HCT116 (cell line): ENCODE measurements around the gene RSAD1. TPM values are rescaled to one million over a fixed set of nuclear protein-coding genes. Genes with fewer than 3 reads are reported as not detected.
A peak's percentile ranks its signal among the peaks of the same experiment; 100 is the strongest.

Experiments used
- ATAC-seq: fragments of 200-7000 bp; cut with Tn5 transposase; 2 replicates; pipeline ENCODE4 v1.9.1; 2020; ENCODE audit warnings: mild to moderate bottlenecking, moderate library complexity
- BruUV-seq: library from RNA; stranded (reverse); fragments of 400-500 nt; replicated peaks from 2 replicates; lab custom pipeline; 2021; lab: Mats Ljungman, UMichigan
- CTCF ChIA-PET: fragments of 300-600 bp; sonication (Branson Sonifier 250); formaldehyde crosslinking; loops from one replicate; lab custom pipeline; 2021; ENCODE audit warnings: antibody characterized with exemption; lab: Charles Lee
- POLR2A ChIA-PET: fragments of 300-600, 350-600 bp; sonication (Branson Sonifier 250); formaldehyde crosslinking; loops from one replicate; lab custom pipeline; 2021; ENCODE audit warnings: antibody characterized with exemption; lab: Charles Lee
- RAD21 ChIA-PET, 2 experiments: fragments of 300-600 bp; sonication (Branson Sonifier 250); formaldehyde crosslinking; loops; one replicate each; lab custom pipeline; 2023; ENCODE audit warnings: low total read pairs in 2 of 2; ENCODE audit not compliant: uncharacterized antibody in 2 of 2, unreplicated experiment in 2 of 2, low non-redundant PET in 1 of 2; lab: Charles Lee
- DNase-seq: peaks from one replicate; pipeline ENCODE4 v3.0.0-alpha.2; 2010; ENCODE audit warnings: low read depth, low spot score
- H2AFZ ChIP-seq: fragments of 200-600 bp; shearing (Covaris generic), sonication (generic); 2 replicates; pipeline ENCODE4 v1.6.1; 2017; ENCODE audit warnings: low read depth, mixed run types, mixed read lengths, antibody characterized with exemption, low read length; ENCODE audit not compliant: poor library complexity, severe bottlenecking
- H3K27ac ChIP-seq: 2 replicates; pipeline ENCODE4 v1.5.1; 2012; ENCODE audit warnings: low read depth, low read length
- H3K27me3 ChIP-seq: fragments of 200-600 bp; sonication (generic); 2 replicates; pipeline ENCODE4 v1.6.1; 2016; ENCODE audit warnings: mixed run types, low read length, mixed read lengths; ENCODE audit not compliant: insufficient read depth
- H3K36me3 ChIP-seq, 2 experiments: fragments of 200-500 bp in 1 of 2; fragments of 200-600 bp in 1 of 2; sonication (Bioruptor generic) in 1 of 2; sonication (generic) in 1 of 2; 2 replicates each; pipeline versions ENCODE4 v1.5.1 to v1.6.1; 2014 to 2016; ENCODE audit warnings: low read length in 2 of 2, inconsistent platforms in 1 of 2, mixed read lengths in 1 of 2, mixed run types in 1 of 2; ENCODE audit not compliant: insufficient read depth in 2 of 2, control insufficient read depth in 1 of 2
- H3K4me1 ChIP-seq, 2 experiments: fragments of 200-600 bp in 1 of 2; sonication (generic) in 1 of 2; 2 replicates each; pipeline versions ENCODE4 v1.5.1 to v1.6.1; 2012 to 2017; ENCODE audit warnings: low read length in 2 of 2, inconsistent platforms in 1 of 2, mild to moderate bottlenecking in 1 of 2, mixed read lengths in 1 of 2, mixed run types in 1 of 2, moderate library complexity in 1 of 2; ENCODE audit not compliant: insufficient read depth in 2 of 2, control insufficient read depth in 1 of 2
- H3K4me2 ChIP-seq: fragments of 200-600 bp; sonication (generic); 2 replicates; pipeline ENCODE4 v1.6.1; 2017; ENCODE audit warnings: mixed run types, low read length, mixed read lengths
- H3K4me3 ChIP-seq, 2 experiments: fragments of 200-600 bp in 1 of 2; sonication (generic) in 1 of 2; replicated peaks in 1 of 2; 2 replicates each; pipeline ENCODE4 v1.5.1; 2011 to 2016; ENCODE audit warnings: low read length in 2 of 2, control low read depth in 1 of 2, low read depth in 1 of 2, mild to moderate bottlenecking in 1 of 2, mixed read lengths in 1 of 2, mixed run types in 1 of 2
- H3K79me2 ChIP-seq: fragments of 200-600 bp; sonication (generic); 2 replicates; pipeline ENCODE4 v1.6.1; 2017; ENCODE audit warnings: mild to moderate bottlenecking, mixed run types, low read length, moderate library complexity, mixed read lengths; ENCODE audit not compliant: insufficient read depth
- H3K9ac ChIP-seq: fragments of 200-600 bp; sonication (generic); 2 replicates; pipeline ENCODE4 v1.6.1; 2016; ENCODE audit warnings: low read length, mixed read lengths
- H3K9me2 ChIP-seq: fragments of 200-600 bp; sonication (generic), shearing (Covaris generic); 2 replicates; pipeline ENCODE4 v1.6.1; 2017; ENCODE audit warnings: mixed run types, mild to moderate bottlenecking, moderate library complexity; ENCODE audit not compliant: insufficient read depth
- H3K9me3 ChIP-seq, 2 experiments: fragments of 200-500 bp in 1 of 2; fragments of 200-600 bp in 1 of 2; sonication (Bioruptor generic) in 1 of 2; sonication (generic) in 1 of 2; 2 replicates each; pipeline ENCODE4 v1.6.1; 2014 to 2017; ENCODE audit warnings: low read length in 2 of 2, mixed read lengths in 2 of 2, inconsistent platforms in 1 of 2, low read depth in 1 of 2, mild to moderate bottlenecking in 1 of 2, mixed run types in 1 of 2, moderate library complexity in 1 of 2; ENCODE audit not compliant: control insufficient read depth in 1 of 2, insufficient read depth in 1 of 2
- H4K20me1 ChIP-seq: fragments of 200-600 bp; sonication (generic), shearing (Covaris generic); 2 replicates; pipeline ENCODE4 v1.6.1; 2017; ENCODE audit warnings: mixed run types, mild to moderate bottlenecking, moderate library complexity; ENCODE audit not compliant: insufficient read depth
- FOSL1 ChIP-seq: IDR thresholded peaks from 2 replicates; pipeline ENCODE4 v1.6.1; 2012; ENCODE audit warnings: low read depth
- REST ChIP-seq: IDR thresholded peaks from 2 replicates; pipeline ENCODE4 v1.6.1; 2012; ENCODE audit warnings: low read depth
- intact Hi-C: fragments of 100-400 bp; cut with micrococcal nuclease; formaldehyde crosslinking; loops from 2 replicates; pipeline ENCODE4 v1.10.0; 2022
- total RNA-seq: library from RNA; stranded (reverse); gene quantifications from one replicate; pipeline ENCODE4 v1.2.1, GENCODE V29; 2021; ENCODE audit not compliant: unreplicated experiment

Gene RSAD1
- total RNA-seq, 1 experiment from 2014 or later: 82.7 TPM

- Histone ChIP-seq H2AFZ (peak overlapping the region; percentile 42), H3K4me3 (no peak overlapping the region), H3K27me3 (no peaks in the 10 kb centered on the region), H3K4me2 (peak overlapping the region; percentile 43), H3K9me2 (no peaks in the 10 kb centered on the region), H3K36me3 (no peaks in the 10 kb centered on the region), H3K9me3 (no peaks in the 10 kb centered on the region), H3K27ac (no peak overlapping the region), H3K4me1 (peaks cover 16 to 27% of the 10 kb centered on the region in 2 experiments), H4K20me1 (no peaks in the 10 kb centered on the region)
- intact Hi-C loops: no loop called here
- ChIA-PET RAD21 (interaction anchor here in 1 of 2 experiments (0.7 kb wide), 1 partner anchor 13 kb away, joined by 4 read pairs; no protein-coding TSS in a partner anchor), POLR2A (no interaction called here), CTCF (interaction anchor here (0.7 to 1.1 kb wide), 2 partner anchors 8 to 737 kb away, joined by 3 read pairs; no protein-coding TSS in a partner anchor)
- DNase-seq: no peak
- ATAC-seq: peak; percentile 37; the same call in 1 of the 2 replicates
- no TSS peak for BruUV-seq
- TF ChIP-seq REST: no peak
- peak; percentile 29; the same call in 1 of the 2 replicates for TF ChIP-seq FOSL1
- TF ChIP-seq, all 23 proteins: peak for 1
- Histone ChIP-seq H3K9ac (no peak overlapping the region), H3K79me2 (no peaks in the 10 kb centered on the region)
Measured at GRCh38 chr17:50495918-50496317, 17.3 kb downstream of the RSAD1 start.
